K562 (cell line): ENCODE measurements around the gene MOB4. TPM values are rescaled to one million over a fixed set of nuclear protein-coding genes. Genes with fewer than 3 reads are reported as not detected.

Experiments
- C11orf30 ChIP-seq: fragments of 450-650 bp; IDR thresholded peaks from 2 replicates; pipeline ENCODE4 v1.6.1; 2016; ENCODE audit warnings: low read depth, mild to moderate bottlenecking
- CBX3 ChIP-seq, 2 experiments: IDR thresholded peaks; 1 replicate in 1 of 2; 2 replicates in 1 of 2; pipeline ENCODE4 v1.6.1; 2012; ENCODE audit warnings: inconsistent platforms in 2 of 2, low read length in 2 of 2, borderline replicate concordance in 1 of 2, control low read depth in 1 of 2
- EP300 ChIP-seq: IDR thresholded peaks from 2 replicates; pipeline ENCODE4 v1.6.1; 2012; ENCODE audit warnings: low read length, improper control_type of control experiment
- ESRRA ChIP-seq: fragments of 450-650 bp; IDR thresholded peaks from 2 replicates; pipeline ENCODE4 v1.6.1; 2014; ENCODE audit warnings: low read depth, mild to moderate bottlenecking, moderate library complexity, borderline replicate concordance
- FOS ChIP-seq: IDR thresholded peaks from 3 replicates; pipeline ENCODE4 v1.6.1; 2011; ENCODE audit not compliant: insufficient read length; ENCODE audit errors: extremely low read depth
- HNRNPLL ChIP-seq: fragments of 200-400 bp; formaldehyde crosslinking; IDR thresholded peaks from 2 replicates; pipeline ENCODE4 v1.6.1; 2017; ENCODE audit warnings: low read length, low read depth, mild to moderate bottlenecking; ENCODE audit not compliant: poor library complexity, severe bottlenecking
- JUND ChIP-seq, 2 experiments: IDR thresholded peaks; 2 replicates in 1 of 2; 3 replicates in 1 of 2; pipeline ENCODE4 v1.6.1; 2011; ENCODE audit warnings: borderline replicate concordance in 2 of 2, low read depth in 2 of 2, low read length in 2 of 2, improper control_type of control experiment in 1 of 2, missing biosample characterization in 1 of 2, missing genetic modification characterization in 1 of 2, missing genetic modification reagents in 1 of 2
- KDM1A ChIP-seq, 2 experiments: fragments of 450-650 bp; IDR thresholded peaks; 2 replicates each; pipeline ENCODE4 v1.6.1; 2016; ENCODE audit warnings: mild to moderate bottlenecking in 2 of 2
- KHSRP ChIP-seq: fragments of 450-650 bp; IDR thresholded peaks from 2 replicates; pipeline ENCODE4 v1.6.1; 2017
- LCOR ChIP-seq: sonication (generic); formaldehyde crosslinking; IDR thresholded peaks from 2 replicates; pipeline ENCODE4 v1.8.0; 2022; ENCODE audit warnings: mild to moderate bottlenecking, missing genetic modification reagents
- PHB2 ChIP-seq: fragments of 450-650 bp; IDR thresholded peaks from 2 replicates; pipeline ENCODE4 v1.6.1; 2017; ENCODE audit warnings: low read depth
- PML ChIP-seq: IDR thresholded peaks from 2 replicates; pipeline ENCODE4 v1.6.1; 2012; ENCODE audit warnings: low read length, inconsistent platforms
- POLR2A ChIP-seq: fragments of 450-650 bp; conservative IDR thresholded peaks from 2 replicates; pipeline ENCODE4 v1.6.1; 2016
- TBL1XR1 ChIP-seq, 2 experiments: IDR thresholded peaks; 2 replicates each; pipeline ENCODE4 v1.6.1; 2012; ENCODE audit warnings: improper control_type of control experiment in 2 of 2, low read length in 2 of 2, mild to moderate bottlenecking in 1 of 2
- TEAD1 ChIP-seq, 2 experiments: fragments of 450-650 bp in 1 of 2; sonication (generic) in 1 of 2; formaldehyde crosslinking; IDR thresholded peaks; 2 replicates each; pipeline versions ENCODE4 v1.4.0 to v1.8.0; 2020 to 2022; ENCODE audit warnings: mild to moderate bottlenecking in 2 of 2, missing genetic modification reagents in 1 of 2
- TOE1 ChIP-seq, 2 experiments: fragments of 450-650 bp in 1 of 2; sonication (generic) in 1 of 2; formaldehyde crosslinking in 1 of 2; IDR thresholded peaks; 2 replicates each; pipeline versions ENCODE4 v1.7.1 to v1.8.0; 2016 to 2022; ENCODE audit warnings: borderline replicate concordance in 2 of 2, mild to moderate bottlenecking in 2 of 2, antibody characterized with exemption in 1 of 2, inconsistent platforms in 1 of 2, low read depth in 1 of 2, missing genetic modification reagents in 1 of 2, moderate library complexity in 1 of 2
- UBTF ChIP-seq, 2 experiments: IDR thresholded peaks; 2 replicates each; pipeline ENCODE4 v1.6.1; 2012; ENCODE audit warnings: improper control_type of control experiment in 2 of 2, low read depth in 2 of 2, low read length in 2 of 2, borderline replicate concordance in 1 of 2
- ZNF511 ChIP-seq: sonication (generic); formaldehyde crosslinking; IDR thresholded peaks from 2 replicates; pipeline ENCODE4 v1.8.0; 2022; ENCODE audit warnings: mild to moderate bottlenecking, missing genetic modification reagents
- ZNF584 ChIP-seq: fragments of 200-800 bp; sonication (Bioruptor generic); IDR thresholded peaks from 2 replicates; pipeline ENCODE4 v1.6.1; 2016; ENCODE audit warnings: low read depth, mild to moderate bottlenecking, missing genetic modification characterization, missing compliant biosample characterization
- polyA plus RNA-seq, 8 experiments: library from polyadenylated mRNA; depleted of rRNA in 4 of 8; stranded (reverse) in 5 of 8; unstranded in 3 of 8; fragments of >200 nt; fragmentation: Nextera tagmentation in 2 of 8; fragmentation: Illumina TruSeq in 1 of 8; extraction: Ambion mirVana in 2 of 8; extraction: Trizol in 1 of 8; gene quantifications; 2 replicates each; pipeline versions ENCODE4 v1.2.1 to v1.2.3, GENCODE V29; 2011 to 2014; ENCODE audit warnings: inconsistent platforms in 1 of 8, missing spikeins in 1 of 8
- total RNA-seq, 7 experiments: library from RNA; depleted of rRNA in 6 of 7; stranded (reverse); fragments of >200 nt in 6 of 7; fragmentation: Illumina TruSeq in 2 of 7; extraction: Trizol in 2 of 7; gene quantifications; 2 replicates each; pipeline versions ENCODE4 v1.2.1 to v1.2.3, GENCODE V29; 2011 to 2021; ENCODE audit warnings: low replicate concordance in 1 of 7
- TF ChIP-seq, protein P1 (sequence below): sonication (generic); formaldehyde crosslinking; IDR thresholded peaks from 2 replicates; pipeline ENCODE4 v1.8.0; 2022; ENCODE audit warnings: missing genetic modification reagents, mild to moderate bottlenecking, moderate library complexity, borderline replicate concordance
- TF ChIP-seq, protein P2 (sequence below): fragments of 450-650 bp; IDR thresholded peaks from 2 replicates; pipeline ENCODE4 v1.6.1; 2016

Gene MOB4
- total and polyA plus RNA-seq, 9 of the 15 experiments (the other 6 are each of a cell fraction or from before 2014, with no cell fraction given), result 13.5 to 30.8 (median 22.2) TPM

GRCh38 chr2:197499594-197500502, 16.0 kb upstream of the MOB4 start, which contains the start of the genes HSPD1 and HSPE1 (continued):
- peak; percentile 79; the same call in 1 of the 2 replicates for TF ChIP-seq TOE1 (IDR thresholded peaks at IDR 0.05; ENCODE audit: borderline replicate concordance)
- TF ChIP-seq TOE1 (CRISPR knock-in tag; IDR thresholded peaks at IDR 0.05; ENCODE audit: borderline replicate concordance, low read depth), result 0 out of 2 replicates have a peak, but pooled peaks have one; percentile 23
- TF ChIP-seq, protein P1, sequence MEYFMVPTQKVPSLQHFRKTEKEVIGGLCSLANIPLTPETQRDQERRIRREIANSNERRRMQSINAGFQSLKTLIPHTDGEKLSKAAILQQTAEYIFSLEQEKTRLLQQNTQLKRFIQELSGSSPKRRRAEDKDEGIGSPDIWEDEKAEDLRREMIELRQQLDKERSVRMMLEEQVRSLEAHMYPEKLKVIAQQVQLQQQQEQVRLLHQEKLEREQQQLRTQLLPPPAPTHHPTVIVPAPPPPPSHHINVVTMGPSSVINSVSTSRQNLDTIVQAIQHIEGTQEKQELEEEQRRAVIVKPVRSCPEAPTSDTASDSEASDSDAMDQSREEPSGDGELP (CRISPR knock-in tag), result peak; percentile 85
- peak; percentile 92 for TF ChIP-seq FOS
- TF ChIP-seq JUND (IDR thresholded peaks at IDR 0.05; ENCODE audit: borderline replicate concordance, low read depth, low read length), result peak; percentile 66
- no peak; the same call in 2 of the 3 replicates for TF ChIP-seq JUND (tag; IDR thresholded peaks at IDR 0.05; ENCODE audit: borderline replicate concordance, low read depth, low read length)
- no peak for TF ChIP-seq PHB2
- TF ChIP-seq HNRNPLL, result peak; percentile 75
- peak in 1 of 2 experiments; percentile 84; a peak in 2 of 4 replicates for TF ChIP-seq TEAD1 (CRISPR knock-in tag; IDR thresholded peaks at IDR 0.05)
- 0 out of 2 replicates have a peak, but pooled peaks have one; percentile 35 for TF ChIP-seq KHSRP
- TF ChIP-seq LCOR (CRISPR knock-in tag), result peak; percentile 70; the same call in 1 of the 2 replicates
- peak; percentile 87 for TF ChIP-seq POLR2A
- TF ChIP-seq ZNF511, result peak; percentile 76; the same call in 1 of the 2 replicates
- peak in 1 of 2 experiments; percentile 58; a peak in 1 of 3 replicates for TF ChIP-seq CBX3 (IDR thresholded peaks at IDR 0.05; ENCODE audit: borderline replicate concordance in 1 of 2, low read length in 2 of 2)
- peak; percentile 70 for TF ChIP-seq EP300
- 0 out of 4 replicates have a peak, but pooled peaks of 1 of the 2 experiments have one; percentile 13 for TF ChIP-seq UBTF (IDR thresholded peaks at IDR 0.05; ENCODE audit: borderline replicate concordance in 1 of 2, low read depth in 2 of 2, low read length in 2 of 2)
- TF ChIP-seq TBL1XR1 (IDR thresholded peaks at IDR 0.05; ENCODE audit: low read length in 2 of 2), result 0 out of 4 replicates have a peak, but pooled peaks of 1 of the 2 experiments have one; percentile 7
- TF ChIP-seq, protein P2, sequence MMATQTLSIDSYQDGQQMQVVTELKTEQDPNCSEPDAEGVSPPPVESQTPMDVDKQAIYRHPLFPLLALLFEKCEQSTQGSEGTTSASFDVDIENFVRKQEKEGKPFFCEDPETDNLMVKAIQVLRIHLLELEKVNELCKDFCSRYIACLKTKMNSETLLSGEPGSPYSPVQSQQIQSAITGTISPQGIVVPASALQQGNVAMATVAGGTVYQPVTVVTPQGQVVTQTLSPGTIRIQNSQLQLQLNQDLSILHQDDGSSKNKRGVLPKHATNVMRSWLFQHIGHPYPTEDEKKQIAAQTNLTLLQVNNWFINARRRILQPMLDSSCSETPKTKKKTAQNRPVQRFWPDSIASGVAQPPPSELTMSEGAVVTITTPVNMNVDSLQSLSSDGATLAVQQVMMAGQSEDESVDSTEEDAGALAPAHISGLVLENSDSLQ, result peak; percentile 43; the same call in 1 of the 2 replicates
- no peak for TF ChIP-seq ZNF584 (CRISPR knock-in tag)
- peak; percentile 53; the same call in 1 of the 2 replicates for TF ChIP-seq C11orf30
- TF ChIP-seq PML, result peak; percentile 51; the same call in 1 of the 2 replicates
- TF ChIP-seq ESRRA, result peak; percentile 92
- TF ChIP-seq KDM1A (IDR thresholded peaks at IDR 0.05), result peak in 1 of 2 experiments; percentile 85; a peak in 2 of 4 replicates
